Breast epithelium (tissue), 3 donors: ENCODE measurements around the gene GPHA2.

Source experiments
- CTCF ChIP-seq, 3 donors: fragments of 450-650 bp; IDR thresholded peaks; one replicate each; pipeline ENCODE4 v1.5.1; 2016 to 2017; ENCODE audit warnings: antibody characterized with exemption in 3 of 3, mild to moderate bottlenecking in 3 of 3, moderate library complexity in 3 of 3
- POLR2A ChIP-seq: fragments of 450-650 bp; IDR thresholded peaks from one replicate; pipeline ENCODE4 v1.6.1; 2016; ENCODE audit warnings: antibody characterized with exemption, mild to moderate bottlenecking, moderate library complexity
- POLR2AphosphoS5 ChIP-seq, 3 donors: sonication (generic); formaldehyde crosslinking; IDR thresholded peaks; one replicate each; pipeline ENCODE4 v1.6.1; 2017; ENCODE audit warnings: antibody characterized with exemption in 3 of 3

GRCh38 chr11:64918017-64918416 is 17.7 kb downstream of the GPHA2 start:
- no peak for TF ChIP-seq CTCF (IDR thresholded peaks at IDR 0.05)
- no peak for TF ChIP-seq POLR2AphosphoS5 (IDR thresholded peaks at IDR 0.05)
- TF ChIP-seq POLR2A: no peak
